PC-3 (cell line): ENCODE results near the gene CHAC1.

ENCODE experiments used
- CTCF ChIP-seq: fragments of 300-600 bp; sonication (generic); conservative IDR thresholded peaks from 2 replicates; pipeline ENCODE4 v1.5.1; 2017; ENCODE audit warnings: antibody characterized with exemption, low read depth, mild to moderate bottlenecking, low read length
- EZH2 ChIP-seq: fragments of 300-600 bp; sonication (generic); IDR thresholded peaks from one replicate; pipeline ENCODE4 v1.6.1; 2017; ENCODE audit warnings: antibody characterized with exemption, mild to moderate bottlenecking, low read length; ENCODE audit not compliant: unreplicated experiment
- EZH2phosphoT487 ChIP-seq: fragments of 300-600 bp; sonication (generic); IDR thresholded peaks from 2 replicates; pipeline ENCODE4 v1.6.1; 2018; ENCODE audit warnings: mild to moderate bottlenecking, antibody characterized with exemption, low read length, borderline replicate concordance

- TF ChIP-seq CTCF (no peak), EZH2 (no peak), EZH2phosphoT487 (no peak)
Observed at GRCh38 chr15:40964006-40964405, 10.7 kb downstream of the CHAC1 start.
